ENCODE measurements around the gene RTCA.
"Not testable (repeated sequence)": the region's sequence is repeated elsewhere in the genome, so short reads cannot be mapped to it uniquely, and the experiment has no call there.

RTCA gene

DNA sequence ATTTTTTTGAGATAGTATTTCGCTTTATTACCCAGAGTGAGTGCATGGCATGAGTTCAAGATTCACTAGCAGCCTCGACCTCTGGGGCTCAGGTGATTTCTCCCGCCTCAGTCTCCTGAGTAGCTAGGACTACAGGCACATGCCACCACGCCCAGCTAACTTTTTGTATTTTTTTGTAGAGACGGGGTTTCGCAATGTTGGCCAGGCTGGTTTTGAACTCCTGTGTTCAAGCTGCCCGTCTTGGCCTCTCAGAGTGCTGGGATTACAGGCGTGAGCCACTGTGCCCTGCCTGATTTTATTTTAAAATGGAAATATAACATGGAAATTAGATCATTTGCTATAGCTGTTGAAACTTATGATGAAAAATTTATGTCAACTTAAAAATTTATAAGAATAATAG lies 30.1 kb downstream of the RTCA start:
- no peak for DNase-seq (ENCODE audit: extremely low spot score)
- TF ChIP-seq ZNF384 (IDR thresholded peaks at IDR 0.05) (no peak), NFRKB (IDR thresholded peaks at IDR 0.05) (no peak), L3MBTL2 (conservative IDR thresholded peaks at IDR 0.05) (no peak)
- POLR2A ChIA-PET = no interaction called here
- CTCF ChIA-PET = interaction anchor here (0.6 to 0.7 kb wide), 2 partner anchors 168 to 258 kb away, joined by 3 to 6 read pairs; a partner anchor contains a TSS

DNA sequence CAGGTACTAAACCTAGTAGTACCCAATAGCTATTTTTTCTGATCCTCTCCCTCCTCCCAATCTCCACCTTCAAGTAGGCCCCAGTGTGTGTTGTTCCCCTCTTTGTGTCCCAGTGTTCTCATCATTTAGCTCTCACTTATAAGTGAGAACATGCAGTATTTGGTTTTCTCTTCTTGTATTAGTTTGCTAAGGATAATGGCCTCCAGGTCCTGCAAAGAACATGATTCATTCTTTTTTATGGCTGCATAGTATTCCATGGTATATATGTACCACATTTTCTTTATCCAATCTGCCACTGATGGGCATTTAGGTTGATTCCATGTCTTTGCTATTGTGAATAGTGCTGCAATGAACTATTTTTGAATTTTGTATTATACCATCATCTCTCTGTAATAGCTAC lies 31.0 kb downstream of the RTCA start:
- DNase-seq (ENCODE audit: extremely low spot score); CTCF ChIA-PET; POLR2A ChIA-PET: not testable (repeated sequence)

DNA sequence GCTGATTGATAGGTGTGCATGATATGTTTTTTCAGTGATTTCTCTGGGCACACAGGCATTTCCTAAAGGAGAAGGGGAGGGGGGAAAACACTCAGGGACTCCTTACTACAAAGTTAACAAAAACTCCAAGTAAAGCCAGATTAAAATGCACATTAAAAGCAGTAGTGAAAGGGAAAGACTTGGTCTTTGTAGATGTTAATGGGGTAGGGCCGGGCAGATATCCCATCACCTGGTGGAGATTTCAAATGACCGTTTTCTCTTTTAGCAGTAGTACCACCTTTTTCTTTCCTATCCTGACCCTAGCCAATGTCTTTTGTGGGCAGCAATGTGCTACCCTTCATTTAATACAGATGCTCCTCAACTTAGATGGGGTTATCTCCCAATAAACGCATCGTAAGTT lies 32.5 kb downstream of the RTCA start:
- ChIA-PET POLR2A (no interaction called here), CTCF (no interaction called here)
- DNase-seq (ENCODE audit: extremely low spot score) = no peak
- TF ChIP-seq TARDBP (IDR thresholded peaks at IDR 0.05) (no peak), NFRKB (IDR thresholded peaks at IDR 0.05) (no peak), FOXM1 (IDR thresholded peaks at IDR 0.05; ENCODE audit: borderline replicate concordance) (no peak), BHLHE40 (IDR thresholded peaks at IDR 0.05; ENCODE audit: borderline replicate concordance) (no peak), ZNF384 (IDR thresholded peaks at IDR 0.05) (no peak), LEF1 (IDR thresholded peaks at IDR 0.05; ENCODE audit: borderline replicate concordance) (no peak)

DNA sequence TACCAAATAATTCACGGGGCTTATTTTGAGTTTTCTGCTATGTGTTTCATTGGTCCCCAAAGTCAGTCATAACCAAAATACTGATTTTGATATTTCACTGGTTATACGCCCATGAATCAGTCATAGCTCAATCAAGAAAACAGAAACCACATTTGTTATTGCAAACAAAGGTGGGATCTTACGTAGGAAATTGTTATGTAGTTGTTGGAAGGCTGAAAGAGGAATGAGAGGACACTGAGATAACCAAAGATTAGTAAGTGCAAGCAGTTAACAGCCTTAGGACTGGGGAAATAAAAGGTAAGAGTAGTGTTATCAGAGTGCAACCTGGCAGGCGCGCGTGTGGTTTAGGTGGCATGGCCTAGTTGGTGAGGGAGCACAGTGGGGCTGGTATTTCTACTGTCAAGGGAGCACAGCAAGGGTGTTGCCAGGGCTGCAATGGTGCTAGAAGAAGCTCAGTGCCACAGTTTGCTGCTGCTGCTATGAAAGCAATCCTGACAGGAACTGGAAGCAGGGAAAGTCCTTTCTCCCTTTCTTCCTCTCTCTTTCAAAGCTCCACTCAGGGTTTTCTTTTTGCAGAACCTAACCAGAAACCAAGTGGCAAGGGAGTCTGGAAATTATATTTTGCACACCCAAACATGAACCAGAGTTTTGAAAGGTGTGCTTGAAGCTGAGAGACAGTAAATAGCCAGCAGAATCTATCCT lies 33.7 kb downstream of the RTCA start:
- ChIA-PET POLR2A (no interaction called here), CTCF (no interaction called here)
- DNase-seq (ENCODE audit: extremely low spot score) = no peak

GRCh38 chr1:100300691-100301090 lies 34.7 kb downstream of the RTCA start:
- ChIA-PET POLR2A (interaction anchor here (0.8 to 1.5 kb wide), 2 partner anchors 34 to 168 kb away, joined by 3 to 4 read pairs; partner anchors contain the start of genes RTCA, SASS6 and TRMT13), CTCF (no interaction called here)
- DNase-seq (ENCODE audit: extremely low spot score) = no peak
- TF ChIP-seq PKNOX1 (IDR thresholded peaks at IDR 0.05) = no peak
- no peak for TF ChIP-seq ARNT (IDR thresholded peaks at IDR 0.05)
- TF ChIP-seq ELF4 (IDR thresholded peaks at IDR 0.05) = no peak
- no peak for TF ChIP-seq TARDBP (IDR thresholded peaks at IDR 0.05)
- no peak for TF ChIP-seq ZNF384 (IDR thresholded peaks at IDR 0.05)
- no peak for TF ChIP-seq LEF1 (IDR thresholded peaks at IDR 0.05; ENCODE audit: borderline replicate concordance)
- no peak for TF ChIP-seq SP1 (IDR thresholded peaks at IDR 0.05)
- no peak for TF ChIP-seq NFRKB (IDR thresholded peaks at IDR 0.05)
- TF ChIP-seq SUZ12 (IDR thresholded peaks at IDR 0.05) = no peak

More for the DNA sequence above, 33.7 kb downstream of the RTCA start:
- TF ChIP-seq BHLHE40 (IDR thresholded peaks at IDR 0.05; ENCODE audit: borderline replicate concordance) (no peak), FOXK2 (IDR thresholded peaks at IDR 0.05) (no peak), NFRKB (IDR thresholded peaks at IDR 0.05) (no peak), HDGF (IDR thresholded peaks at IDR 0.05; ENCODE audit: borderline replicate concordance) (no peak), FOXM1 (IDR thresholded peaks at IDR 0.05; ENCODE audit: borderline replicate concordance) (no peak), PKNOX1 (IDR thresholded peaks at IDR 0.05) (no peak)

DNA sequence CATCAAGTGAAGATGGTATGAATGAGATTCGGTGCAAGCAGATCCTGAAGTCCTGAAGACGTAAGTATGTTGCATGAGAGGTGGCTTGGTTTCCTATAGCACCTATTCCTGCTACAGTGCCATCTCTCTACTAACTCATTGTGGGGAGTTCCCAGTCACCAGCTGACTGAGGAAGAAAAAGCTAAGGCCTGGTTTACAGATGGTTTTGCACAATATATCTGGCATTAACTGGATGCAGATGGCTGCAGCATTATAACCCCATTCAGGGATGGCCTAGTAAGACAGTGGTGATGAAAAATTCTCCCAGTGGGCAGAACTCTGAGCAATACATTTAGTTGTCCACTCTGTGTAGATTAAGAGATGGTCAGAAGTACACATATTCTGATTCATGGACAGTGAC lies 36.7 kb downstream of the RTCA start:
- DNase-seq (ENCODE audit: extremely low spot score) = no peak
- no peak for TF ChIP-seq ZNF384 (IDR thresholded peaks at IDR 0.05)
- CTCF ChIA-PET = no interaction called here
- POLR2A ChIA-PET = no interaction called here

DNA sequence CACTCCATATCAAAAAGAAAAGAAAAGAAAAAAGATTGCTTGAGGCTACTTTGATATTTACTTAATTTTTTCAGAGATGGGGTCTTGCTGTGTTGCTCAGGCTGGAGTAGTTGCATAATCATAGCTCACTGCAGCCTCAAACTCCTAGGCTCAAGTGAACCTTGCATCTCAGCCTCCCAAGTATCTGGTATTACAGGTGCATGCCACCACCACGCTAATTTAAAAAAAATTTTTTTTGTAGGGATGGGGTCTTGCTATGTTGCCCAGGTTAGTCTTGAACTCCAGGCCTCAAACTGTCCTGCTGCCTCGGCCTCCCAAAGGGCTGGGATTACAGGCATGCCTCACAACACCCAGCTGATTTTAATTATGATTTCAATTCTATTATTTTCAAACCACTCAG lies 38.2 kb downstream of the RTCA start:
- no peak for TF ChIP-seq BHLHE40 (IDR thresholded peaks at IDR 0.05; ENCODE audit: borderline replicate concordance)
- TF ChIP-seq PKNOX1 (IDR thresholded peaks at IDR 0.05) = no peak
- TF ChIP-seq NFRKB (IDR thresholded peaks at IDR 0.05) = no peak
- TF ChIP-seq FOXM1 (IDR thresholded peaks at IDR 0.05; ENCODE audit: borderline replicate concordance) = no peak
- no peak for TF ChIP-seq SP1 (IDR thresholded peaks at IDR 0.05)
- no peak for TF ChIP-seq CTBP1 (IDR thresholded peaks at IDR 0.05; ENCODE audit: borderline replicate concordance)
- no peak for TF ChIP-seq L3MBTL2 (conservative IDR thresholded peaks at IDR 0.05)
- TF ChIP-seq LEF1 (IDR thresholded peaks at IDR 0.05; ENCODE audit: borderline replicate concordance) = no peak
- TF ChIP-seq TARDBP (IDR thresholded peaks at IDR 0.05) = no peak
- TF ChIP-seq FOXA1 (IDR thresholded peaks at IDR 0.05) = no peak
- TF ChIP-seq ZNF384 (IDR thresholded peaks at IDR 0.05) = no peak
- TF ChIP-seq HDGF (IDR thresholded peaks at IDR 0.05; ENCODE audit: borderline replicate concordance) = no peak
- TF ChIP-seq ELF4 (IDR thresholded peaks at IDR 0.05) = no peak
- no peak for TF ChIP-seq SUZ12 (IDR thresholded peaks at IDR 0.05)
- TF ChIP-seq FOXK2 (IDR thresholded peaks at IDR 0.05) = no peak
- TF ChIP-seq ARNT (IDR thresholded peaks at IDR 0.05) = no peak
- CTCF ChIA-PET = no interaction called here
- POLR2A ChIA-PET = no interaction called here
- no peak for DNase-seq (ENCODE audit: extremely low spot score)

Data from HEK293T (cell line).